Coronary artery (tissue), 2 donors: ENCODE measurements around the gene XYLB.
A peak's percentile ranks its signal among the peaks of the same experiment; 100 is the strongest.

Experiments used
- DNase-seq: peaks from one replicate; pipeline ENCODE4 v3.0.0-alpha.2; 2017; ENCODE audit warnings: low spot score
- H3K27ac ChIP-seq, 2 donors: fragments of 200-600 bp; sonication (generic); one replicate each; pipeline ENCODE4 v1.5.1; 2016 to 2019
- H3K4me3 ChIP-seq: fragments of 200-600 bp; sonication (generic); 2 replicates; pipeline ENCODE4 v1.5.1; 2016; ENCODE audit warnings: mild to moderate bottlenecking, moderate library complexity
- CTCF ChIP-seq: fragments of 200-600 bp; sonication (generic); IDR thresholded peaks from one replicate; pipeline ENCODE4 v1.5.1; 2019; ENCODE audit warnings: antibody characterized with exemption

The XYLB gene

GRCh38 chr3:38337703-38338102 lies 8.9 kb upstream of the XYLB start:
- no peak for DNase-seq
- TF ChIP-seq CTCF = no peak
- Histone ChIP-seq H3K27ac (no peak overlapping the region), H3K4me3 (no peak overlapping the region)

GRCh38 chr3:38343797-38344594 lies 2.6 kb upstream of the XYLB start:
- Histone ChIP-seq H3K27ac (no peak overlapping the region), H3K4me3 (no peak overlapping the region)
- no peak for DNase-seq
- TF ChIP-seq CTCF = no peak

- TF ChIP-seq CTCF = no peak
- peak overlapping the region in 1 of 2 donors; percentile 47 for H3K27ac ChIP-seq
- peak overlapping the region; percentile 95 for H3K4me3 ChIP-seq
- peak; percentile 79 for DNase-seq
Measured at GRCh38 chr3:38345879-38346586, 552 bp upstream of the XYLB start.

GRCh38 chr3:38347421-38348200 lies 1.0 kb downstream of the XYLB start:
- no peak for TF ChIP-seq CTCF
- no peak for DNase-seq
- peak overlapping the region; percentile 95 for H3K4me3 ChIP-seq
- no peak overlapping the region for H3K27ac ChIP-seq

- DNase-seq = no peak
- TF ChIP-seq CTCF = no peak
- no peak overlapping the region for H3K27ac ChIP-seq
- H3K4me3 ChIP-seq = no peak overlapping the region
Measured at GRCh38 chr3:38348903-38349302, 2.3 kb downstream of the XYLB start.

GRCh38 chr3:38349684-38350359 lies 3.2 kb downstream of the XYLB start:
- TF ChIP-seq CTCF = no peak
- no peak for DNase-seq
- Histone ChIP-seq H3K4me3 (no peak overlapping the region), H3K27ac (no peak overlapping the region)
